Stomach (tissue), 4 donors: ENCODE measurements around the gene MRPL43.

ENCODE experiments used
- EP300 ChIP-seq: sonication (generic); formaldehyde crosslinking; IDR thresholded peaks from one replicate; pipeline ENCODE4 v1.6.1; 2017; ENCODE audit warnings: antibody characterized with exemption
- POLR2A ChIP-seq, 4 donors: fragments of 450-650 bp; IDR thresholded peaks; one replicate each; pipeline ENCODE4 v1.6.1; 2016; ENCODE audit warnings: antibody characterized with exemption in 4 of 4, control low read depth in 2 of 4, mild to moderate bottlenecking in 1 of 4, moderate library complexity in 1 of 4
- POLR2AphosphoS5 ChIP-seq, 3 donors: sonication (generic); formaldehyde crosslinking; IDR thresholded peaks; one replicate each; pipeline ENCODE4 v1.6.1; 2016; ENCODE audit warnings: antibody characterized with exemption in 3 of 3
- TF ChIP-seq, protein P1 (sequence below), 7 experiments: fragments of 450-650 bp in 4 of 7; fragments of 200-600 bp in 3 of 7; sonication (generic) in 3 of 7; IDR thresholded peaks; one replicate each; pipeline ENCODE4 v1.5.1; 2016 to 2019; ENCODE audit warnings: antibody characterized with exemption in 7 of 7, control low read depth in 2 of 7, mild to moderate bottlenecking in 1 of 7

DNA sequence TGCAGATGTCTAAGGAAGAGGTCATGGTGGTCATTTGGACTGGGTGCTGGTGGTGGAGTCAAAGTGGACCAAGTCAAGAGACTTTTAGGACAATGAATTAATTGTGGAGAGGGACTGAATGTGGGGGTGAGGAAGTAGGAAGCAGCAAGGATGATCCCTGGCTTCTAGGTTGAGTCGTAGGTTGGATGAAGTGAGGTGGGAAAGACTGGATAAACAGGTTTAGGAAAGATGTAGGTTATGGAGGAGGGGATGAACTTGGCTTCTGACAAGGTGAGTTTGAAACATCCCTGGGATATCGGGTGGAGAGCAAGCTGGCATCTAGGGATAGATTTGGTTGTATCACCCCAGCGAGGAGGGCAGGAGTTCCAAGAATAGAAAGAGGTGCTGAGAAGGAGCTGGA lies 10.4 kb downstream of the MRPL43 start:
- TF ChIP-seq, protein P1, sequence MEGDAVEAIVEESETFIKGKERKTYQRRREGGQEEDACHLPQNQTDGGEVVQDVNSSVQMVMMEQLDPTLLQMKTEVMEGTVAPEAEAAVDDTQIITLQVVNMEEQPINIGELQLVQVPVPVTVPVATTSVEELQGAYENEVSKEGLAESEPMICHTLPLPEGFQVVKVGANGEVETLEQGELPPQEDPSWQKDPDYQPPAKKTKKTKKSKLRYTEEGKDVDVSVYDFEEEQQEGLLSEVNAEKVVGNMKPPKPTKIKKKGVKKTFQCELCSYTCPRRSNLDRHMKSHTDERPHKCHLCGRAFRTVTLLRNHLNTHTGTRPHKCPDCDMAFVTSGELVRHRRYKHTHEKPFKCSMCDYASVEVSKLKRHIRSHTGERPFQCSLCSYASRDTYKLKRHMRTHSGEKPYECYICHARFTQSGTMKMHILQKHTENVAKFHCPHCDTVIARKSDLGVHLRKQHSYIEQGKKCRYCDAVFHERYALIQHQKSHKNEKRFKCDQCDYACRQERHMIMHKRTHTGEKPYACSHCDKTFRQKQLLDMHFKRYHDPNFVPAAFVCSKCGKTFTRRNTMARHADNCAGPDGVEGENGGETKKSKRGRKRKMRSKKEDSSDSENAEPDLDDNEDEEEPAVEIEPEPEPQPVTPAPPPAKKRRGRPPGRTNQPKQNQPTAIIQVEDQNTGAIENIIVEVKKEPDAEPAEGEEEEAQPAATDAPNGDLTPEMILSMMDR (IDR thresholded peaks at IDR 0.05) = no peak
- TF ChIP-seq POLR2A (IDR thresholded peaks at IDR 0.05) = no peak
- no peak for TF ChIP-seq POLR2AphosphoS5 (IDR thresholded peaks at IDR 0.05)
- no peak for TF ChIP-seq EP300
